ENCODE results near the gene AGO1. TPM values are rescaled to one million over a fixed set of nuclear protein-coding genes. Genes with fewer than 3 reads are reported as not detected.

The AGO1 gene
- total RNA-seq, 4 donors from 2014 or later, result 21.8 to 27.7 (median 25.4) TPM

- TF ChIP-seq, protein P1, sequence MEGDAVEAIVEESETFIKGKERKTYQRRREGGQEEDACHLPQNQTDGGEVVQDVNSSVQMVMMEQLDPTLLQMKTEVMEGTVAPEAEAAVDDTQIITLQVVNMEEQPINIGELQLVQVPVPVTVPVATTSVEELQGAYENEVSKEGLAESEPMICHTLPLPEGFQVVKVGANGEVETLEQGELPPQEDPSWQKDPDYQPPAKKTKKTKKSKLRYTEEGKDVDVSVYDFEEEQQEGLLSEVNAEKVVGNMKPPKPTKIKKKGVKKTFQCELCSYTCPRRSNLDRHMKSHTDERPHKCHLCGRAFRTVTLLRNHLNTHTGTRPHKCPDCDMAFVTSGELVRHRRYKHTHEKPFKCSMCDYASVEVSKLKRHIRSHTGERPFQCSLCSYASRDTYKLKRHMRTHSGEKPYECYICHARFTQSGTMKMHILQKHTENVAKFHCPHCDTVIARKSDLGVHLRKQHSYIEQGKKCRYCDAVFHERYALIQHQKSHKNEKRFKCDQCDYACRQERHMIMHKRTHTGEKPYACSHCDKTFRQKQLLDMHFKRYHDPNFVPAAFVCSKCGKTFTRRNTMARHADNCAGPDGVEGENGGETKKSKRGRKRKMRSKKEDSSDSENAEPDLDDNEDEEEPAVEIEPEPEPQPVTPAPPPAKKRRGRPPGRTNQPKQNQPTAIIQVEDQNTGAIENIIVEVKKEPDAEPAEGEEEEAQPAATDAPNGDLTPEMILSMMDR (IDR thresholded peaks at IDR 0.05), result no peak
- no peak for TF ChIP-seq POLR2A (IDR thresholded peaks at IDR 0.05)
- H3K4me3 ChIP-seq (replicated peaks in 1 of 3), result no peak overlapping the region
- no peaks in the 10 kb centered on the region for H3K9me3 ChIP-seq
- DNase-seq, result no peak
- intact Hi-C loops (cut with DNase I), result no loop called here
- peaks cover 2 to 12% of the 10 kb centered on the region in 2 donors for H3K4me1 ChIP-seq
- WGBS, 2 donors, result 92 to 100% methylated on average over 1 of the region's 1 CpG
- peaks cover 30 to 35% of the 10 kb centered on the region in 2 donors for H3K36me3 ChIP-seq
- no peaks in the 10 kb centered on the region for H3K27me3 ChIP-seq
- no peak overlapping the region for H3K27ac ChIP-seq
These were observed 31.7 kb downstream of the AGO1 start for GRCh38 chr1:35914717-35915116.

DNA sequence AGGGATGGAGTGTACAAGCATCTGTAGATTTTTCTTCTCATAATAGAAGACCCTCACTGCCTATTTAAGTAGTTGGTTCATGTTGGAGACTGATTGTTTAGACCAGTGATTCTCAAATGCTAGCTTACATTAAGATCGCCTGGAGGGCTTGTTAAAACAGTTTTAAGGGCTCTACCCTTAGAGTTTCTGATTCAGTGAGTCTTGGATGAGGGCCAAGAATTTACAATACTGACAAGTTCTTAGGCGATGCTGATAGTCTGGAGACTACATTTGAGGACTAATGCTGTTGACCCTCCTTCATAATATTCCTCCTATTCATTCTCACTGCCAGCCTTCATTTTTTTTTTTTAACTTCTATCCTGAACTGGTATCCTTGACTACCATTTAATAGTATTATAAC, 32.7 kb downstream of the AGO1 start:
- peaks cover 30 to 38% of the 10 kb centered on the region in 2 donors for H3K36me3 ChIP-seq
- 29 to 34% methylated on average over 2 of the region's 2 CpGs for WGBS, 2 donors
- TF ChIP-seq, protein P1 (IDR thresholded peaks at IDR 0.05), result no peak
- TF ChIP-seq POLR2A (IDR thresholded peaks at IDR 0.05), result no peak
- H3K27ac ChIP-seq, result peak overlapping the region in 1 of 3 donors; percentile 11
- peaks cover 2 to 12% of the 10 kb centered on the region in 2 donors for H3K4me1 ChIP-seq
- intact Hi-C loops (cut with DNase I), result no loop called here
- DNase-seq, result no peak
- no peak overlapping the region for H3K4me3 ChIP-seq (replicated peaks in 1 of 3)
- no peaks in the 10 kb centered on the region for H3K9me3 ChIP-seq
- no peaks in the 10 kb centered on the region for H3K27me3 ChIP-seq

GRCh38 chr1:35923791-35924221, 40.8 kb downstream of the AGO1 start:
- H3K27me3 ChIP-seq, result no peaks in the 10 kb centered on the region
- TF ChIP-seq, protein P1 (IDR thresholded peaks at IDR 0.05), result no peak
- TF ChIP-seq POLR2A (IDR thresholded peaks at IDR 0.05), result no peak
- H3K27ac ChIP-seq, result no peak overlapping the region
- H3K4me1 ChIP-seq, result peaks cover 8 to 14% of the 10 kb centered on the region in 2 donors
- intact Hi-C loops (cut with DNase I), result no loop called here
- no peak for DNase-seq
- H3K36me3 ChIP-seq, result peaks cover 4 to 16% of the 10 kb centered on the region in 2 donors
- H3K4me3 ChIP-seq (replicated peaks in 1 of 3), result no peak overlapping the region
- H3K9me3 ChIP-seq, result no peaks in the 10 kb centered on the region

DNA sequence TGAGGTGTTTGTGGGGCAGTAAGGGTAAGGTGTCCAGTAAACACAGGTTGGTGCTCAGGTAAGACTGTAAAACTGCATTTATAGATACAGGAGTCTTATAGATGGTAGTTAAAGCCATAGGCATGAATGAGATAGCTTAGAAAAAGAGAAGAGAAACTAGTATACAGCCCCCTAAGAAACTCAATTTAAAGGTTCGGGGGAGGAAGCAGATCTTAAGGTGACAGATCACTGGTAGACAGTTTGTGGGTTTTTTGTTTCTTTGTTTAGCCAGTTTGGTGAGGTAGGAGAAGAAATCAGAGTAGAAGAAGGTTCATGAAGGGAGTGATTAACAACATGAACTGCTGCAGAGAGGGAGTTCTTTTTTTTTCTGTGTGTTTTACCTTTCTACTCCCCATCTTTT, 41.8 kb downstream of the AGO1 start:
- 87 to 96% methylated on average over 1 of the region's 1 CpG for WGBS, 2 donors
- intact Hi-C loops (cut with DNase I), result no loop called here
- TF ChIP-seq, protein P1 (IDR thresholded peaks at IDR 0.05), result no peak
- no peak for TF ChIP-seq POLR2A (IDR thresholded peaks at IDR 0.05)

DNA sequence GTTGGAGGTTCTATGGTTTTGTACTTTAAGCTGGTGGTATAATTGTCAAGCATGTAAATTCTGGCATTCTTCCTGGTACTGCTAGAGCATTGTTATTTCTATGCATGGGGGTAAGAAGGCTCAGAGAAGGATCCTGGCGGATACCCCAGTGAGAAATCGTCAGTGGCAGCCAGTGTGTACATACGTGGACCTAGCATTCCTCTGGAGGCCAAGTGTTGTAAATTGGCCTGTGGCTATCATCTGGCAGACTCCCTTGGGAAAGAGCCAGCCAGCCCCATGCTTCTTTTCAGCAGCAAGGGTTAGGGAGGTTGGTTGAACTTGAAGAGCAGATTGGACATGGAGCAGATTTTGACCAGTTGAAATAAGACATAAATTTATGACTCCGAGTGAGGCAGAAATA, 42.7 kb downstream of the AGO1 start:
- intact Hi-C loops (cut with DNase I), result no loop called here

More for the DNA sequence above, 41.8 kb downstream of the AGO1 start:
- Histone ChIP-seq H3K4me1 (peaks cover 10 to 17% of the 10 kb centered on the region in 2 donors), H3K27me3 (no peaks in the 10 kb centered on the region), H3K9me3 (no peaks in the 10 kb centered on the region), H3K4me3 (replicated peaks in 1 of 3) (no peak overlapping the region), H3K27ac (no peak overlapping the region), H3K36me3 (peaks cover 0 to 6% of the 10 kb centered on the region in 2 donors)
- no peak for DNase-seq

More for the DNA sequence above, 42.7 kb downstream of the AGO1 start:
- Histone ChIP-seq H3K4me1 (peaks cover 14 to 19% of the 10 kb centered on the region in 2 donors), H3K4me3 (replicated peaks in 1 of 3) (no peak overlapping the region), H3K36me3 (no peaks in the 10 kb centered on the region), H3K27ac (peak overlapping the region in 2 of 3 donors; percentile 6 to 35), H3K27me3 (no peaks in the 10 kb centered on the region), H3K9me3 (no peaks in the 10 kb centered on the region)
- DNase-seq, result peak; percentile 80 to 84
- TF ChIP-seq POLR2A (IDR thresholded peaks at IDR 0.05), result no peak
- TF ChIP-seq, protein P1 (IDR thresholded peaks at IDR 0.05), result no peak
- WGBS, 2 donors, result 33 to 38% methylated on average over 4 of the region's 4 CpGs
